ENCODE results near the gene PCGF3. TPM values are rescaled to one million over a fixed set of nuclear protein-coding genes. Genes with fewer than 3 reads are reported as not detected.

PCGF3 gene
- total and polyA plus RNA-seq, 3 donors from 2014 or later: 37.3 to 84.8 (median 84.2) TPM

GRCh38 chr4:684623-685327 is 20.9 kb upstream of the PCGF3 start:
- H3K4me3 ChIP-seq: no peak overlapping the region
- WGBS, 2 donors: 76 to 100% methylated on average over 5 to 21 of the region's 21 CpGs
- H3K9me3 ChIP-seq: no peaks in the 10 kb centered on the region

GRCh38 chr4:685679-686412 is 19.8 kb upstream of the PCGF3 start:
- 89 to 90% methylated on average over 15 to 37 of the region's 37 CpGs for WGBS, 2 donors
- no peaks in the 10 kb centered on the region for H3K9me3 ChIP-seq
- no peaks in the 10 kb centered on the region for H3K27me3 ChIP-seq
- no peak overlapping the region for H3K4me3 ChIP-seq
- intact Hi-C loops (cut with DNase I; ENCODE audit: low total_unique reads): no loop called here
- H3K36me3 ChIP-seq (ENCODE audit: low read depth, missing control alignments): no peaks in the 10 kb centered on the region
- no peak overlapping the region for H3K27ac ChIP-seq
- H3K4me1 ChIP-seq: peaks cover 10% of the 10 kb centered on the region
- DNase-seq: no peak
- TF ChIP-seq CTCF (IDR thresholded peaks at IDR 0.05) (no peak), POLR2A (IDR thresholded peaks at IDR 0.05) (no peak)

More at GRCh38 chr4:684623-685327, 20.9 kb upstream of the PCGF3 start:
- H3K27ac ChIP-seq: no peak overlapping the region
- intact Hi-C loops (cut with DNase I; ENCODE audit: low total_unique reads): no loop called here
- TF ChIP-seq CTCF (IDR thresholded peaks at IDR 0.05) (no peak), POLR2A (IDR thresholded peaks at IDR 0.05) (no peak)
- no peaks in the 10 kb centered on the region for H3K27me3 ChIP-seq
- DNase-seq: no peak
- H3K36me3 ChIP-seq (ENCODE audit: low read depth, missing control alignments): no peaks in the 10 kb centered on the region
- peaks cover 16% of the 10 kb centered on the region for H3K4me1 ChIP-seq

GRCh38 chr4:686413-687040 is 19.1 kb upstream of the PCGF3 start:
- intact Hi-C loops (cut with DNase I; ENCODE audit: low total_unique reads): no loop called here
- H3K4me3 ChIP-seq: no peak overlapping the region
- TF ChIP-seq POLR2A (IDR thresholded peaks at IDR 0.05): no peak
- no peak for TF ChIP-seq CTCF (IDR thresholded peaks at IDR 0.05)
- no peaks in the 10 kb centered on the region for H3K27me3 ChIP-seq
- no peak for DNase-seq
- H3K9me3 ChIP-seq: no peaks in the 10 kb centered on the region
- 91 to 100% methylated on average over 3 to 31 of the region's 31 CpGs for WGBS, 2 donors
- H3K4me1 ChIP-seq: peaks cover 5% of the 10 kb centered on the region
- H3K36me3 ChIP-seq (ENCODE audit: low read depth, missing control alignments): no peaks in the 10 kb centered on the region
- no peak overlapping the region for H3K27ac ChIP-seq

GRCh38 chr4:687048-687970 is 18.3 kb upstream of the PCGF3 start:
- no peaks in the 10 kb centered on the region for H3K9me3 ChIP-seq
- WGBS, 2 donors: 54 to 71% methylated on average over 20 to 38 of the region's 38 CpGs
- H3K4me1 ChIP-seq: peaks cover 5% of the 10 kb centered on the region
- H3K27ac ChIP-seq: peak overlapping the region in 1 of 2 donors; percentile 53
- H3K4me3 ChIP-seq: no peak overlapping the region
- intact Hi-C loops (cut with DNase I; ENCODE audit: low total_unique reads): no loop called here
- TF ChIP-seq CTCF (IDR thresholded peaks at IDR 0.05) (no peak), POLR2A (IDR thresholded peaks at IDR 0.05) (no peak)
- no peaks in the 10 kb centered on the region for H3K27me3 ChIP-seq
- H3K36me3 ChIP-seq (ENCODE audit: low read depth, missing control alignments): no peaks in the 10 kb centered on the region
- DNase-seq: peak; percentile 59

All from testis (tissue), 3 donors.